ENCODE data around the gene MROH7. TPM values are rescaled to one million over a fixed set of nuclear protein-coding genes. Genes with fewer than 3 reads are reported as not detected.

The MROH7 gene
- polyA plus RNA-seq, 3 donors, result 1.1 TPM; not detected in 2

DNA sequence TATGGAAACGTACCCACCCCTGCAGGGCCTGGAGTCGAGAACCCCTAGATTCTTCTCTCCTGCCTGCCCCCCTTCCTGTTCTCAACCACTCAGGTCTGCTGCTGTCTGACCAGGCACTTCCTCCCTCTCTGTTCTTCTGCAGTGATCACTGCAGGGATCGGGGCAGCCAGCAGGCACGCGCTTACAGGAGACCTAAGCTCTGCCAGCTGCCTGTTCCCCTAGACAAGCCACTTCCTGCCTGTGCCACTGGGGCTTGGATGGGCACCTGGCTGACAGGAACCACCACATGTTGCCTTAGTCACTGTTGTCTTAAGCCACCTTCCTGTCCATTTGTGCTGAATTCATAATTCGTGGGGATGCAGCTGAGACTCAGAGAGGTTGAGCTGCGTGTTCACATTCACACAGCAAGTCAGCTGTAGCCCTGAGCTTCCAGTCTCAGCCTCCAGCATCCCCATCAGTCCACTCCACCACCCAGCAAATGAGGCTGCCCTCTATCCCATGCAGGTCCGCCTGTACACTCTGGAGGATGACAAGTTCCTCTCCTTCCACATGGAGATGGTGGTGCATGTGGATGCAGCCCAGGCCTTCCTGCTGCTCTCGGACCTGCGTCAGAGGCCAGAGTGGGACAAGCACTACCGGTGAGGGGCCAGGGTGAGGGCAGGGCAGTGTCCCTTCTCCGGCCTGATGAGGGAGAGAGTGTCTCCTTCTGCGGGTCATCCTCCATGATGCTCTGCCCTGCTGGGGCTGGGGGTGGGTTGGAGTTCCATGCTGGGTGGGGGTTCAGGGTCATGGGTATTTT, 36.8 kb upstream of the MROH7 start:
- Histone ChIP-seq H3K9me3 (replicated peaks in 1 of 2; ENCODE audit: control insufficient read depth in 1 of 2, insufficient read depth in 1 of 2, low read length in 2 of 2) (no peaks in the 10 kb centered on the region), H3K4me1 (ENCODE audit: control insufficient read depth in 1 of 2, insufficient read depth in 2 of 2, low read length in 2 of 2) (no peaks in the 10 kb centered on the region), H3K4me2 (replicated peaks; ENCODE audit: extremely low read depth, low read length, poor library complexity, severe bottlenecking) (no peak overlapping the region), H2AFZ (ENCODE audit: insufficient read depth, low read depth, low read length, poor library complexity, severe bottlenecking) (no peak overlapping the region), H3K27ac (ENCODE audit: low read depth in 1 of 2, low read length in 2 of 2) (no peak overlapping the region), H3K4me3 (replicated peaks in 1 of 3; ENCODE audit: low read depth in 2 of 3, low read length in 3 of 3) (no peak overlapping the region), H3K79me2 (ENCODE audit: insufficient read depth, low read length) (no peaks in the 10 kb centered on the region), H3K36me3 (replicated peaks in 1 of 2; ENCODE audit: control insufficient read depth in 1 of 2, insufficient read depth in 2 of 2, low read length in 2 of 2) (peaks cover 0 to 2% of the 10 kb centered on the region in 2 donors), H3K9ac (ENCODE audit: insufficient read depth, low read length, poor library complexity, severe bottlenecking) (no peak overlapping the region), H3K27me3 (ENCODE audit: control insufficient read depth in 2 of 2, insufficient read depth in 2 of 2, low read length in 2 of 2) (no peaks in the 10 kb centered on the region), H4K20me1 (ENCODE audit: insufficient read depth, low read length) (no peaks in the 10 kb centered on the region)
- DNase-seq, result no peak
- intact Hi-C loops (cut with micrococcal nuclease), result no loop called here
- peaks cover 2% of the 10 kb centered on the region for H3K4me1 Mint-ChIP-seq
- H3K27me3 Mint-ChIP-seq (ENCODE audit: low read depth in 3 of 3), result no peaks in the 10 kb centered on the region
- 44% methylated on average over 11 of the region's 13 CpGs for WGBS (ENCODE audit: insufficient coverage)
- no peak overlapping the region for H3K4me3 Mint-ChIP-seq
- TF ChIP-seq, protein P1, sequence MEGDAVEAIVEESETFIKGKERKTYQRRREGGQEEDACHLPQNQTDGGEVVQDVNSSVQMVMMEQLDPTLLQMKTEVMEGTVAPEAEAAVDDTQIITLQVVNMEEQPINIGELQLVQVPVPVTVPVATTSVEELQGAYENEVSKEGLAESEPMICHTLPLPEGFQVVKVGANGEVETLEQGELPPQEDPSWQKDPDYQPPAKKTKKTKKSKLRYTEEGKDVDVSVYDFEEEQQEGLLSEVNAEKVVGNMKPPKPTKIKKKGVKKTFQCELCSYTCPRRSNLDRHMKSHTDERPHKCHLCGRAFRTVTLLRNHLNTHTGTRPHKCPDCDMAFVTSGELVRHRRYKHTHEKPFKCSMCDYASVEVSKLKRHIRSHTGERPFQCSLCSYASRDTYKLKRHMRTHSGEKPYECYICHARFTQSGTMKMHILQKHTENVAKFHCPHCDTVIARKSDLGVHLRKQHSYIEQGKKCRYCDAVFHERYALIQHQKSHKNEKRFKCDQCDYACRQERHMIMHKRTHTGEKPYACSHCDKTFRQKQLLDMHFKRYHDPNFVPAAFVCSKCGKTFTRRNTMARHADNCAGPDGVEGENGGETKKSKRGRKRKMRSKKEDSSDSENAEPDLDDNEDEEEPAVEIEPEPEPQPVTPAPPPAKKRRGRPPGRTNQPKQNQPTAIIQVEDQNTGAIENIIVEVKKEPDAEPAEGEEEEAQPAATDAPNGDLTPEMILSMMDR (IDR thresholded peaks at IDR 0.05), result no peak
- peak overlapping the region in 2 of 7 donors; percentile 4 to 61 for H3K27ac Mint-ChIP-seq
- no peaks in the 10 kb centered on the region for H3K9me3 Mint-ChIP-seq
- peaks cover 7 to 29% of the 10 kb centered on the region in 2 donors for H3K36me3 Mint-ChIP-seq

DNA sequence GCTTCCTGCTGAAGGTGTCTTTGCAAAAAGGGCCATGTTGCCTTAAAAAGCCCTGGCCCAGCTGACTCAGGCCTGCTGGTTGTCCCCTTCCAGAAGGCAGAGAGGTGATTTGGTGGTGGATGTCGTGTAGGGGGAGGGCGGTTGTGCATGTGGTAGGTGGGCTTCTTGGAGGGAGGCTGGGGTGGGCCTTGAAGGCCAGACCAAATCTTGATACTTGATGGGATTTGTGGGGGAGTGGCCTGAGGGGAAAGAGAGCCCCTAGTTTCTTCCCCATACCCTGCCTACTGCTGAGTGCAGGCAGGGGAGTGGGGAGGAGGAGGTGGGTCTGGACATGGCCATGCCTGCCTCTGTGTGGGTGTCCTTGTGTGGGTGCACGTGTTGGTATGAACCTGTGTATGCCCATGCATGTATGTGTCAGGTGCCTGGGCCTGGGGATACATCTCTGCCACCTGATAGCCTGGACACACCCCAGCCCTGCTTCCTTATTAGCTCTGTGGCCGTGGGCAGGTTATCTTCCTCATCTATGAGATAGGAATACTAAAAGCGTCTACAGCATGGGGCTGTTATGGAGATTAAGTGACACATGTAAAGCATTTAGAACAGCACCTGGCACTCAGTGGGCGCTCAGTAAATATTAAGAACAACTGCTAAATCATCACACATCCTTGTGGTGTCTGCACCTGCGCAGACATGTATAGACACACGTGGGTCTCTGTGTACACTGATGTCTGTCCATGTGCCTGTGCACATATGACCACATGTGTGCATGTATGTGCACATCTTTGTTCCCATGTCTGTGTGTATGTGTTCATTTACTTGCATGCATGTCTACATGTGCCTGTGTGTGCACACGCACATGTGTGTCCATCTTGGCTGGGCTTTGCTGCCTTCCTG, 35.2 kb upstream of the MROH7 start:
- no peak for DNase-seq
- no peaks in the 10 kb centered on the region for H3K27me3 Mint-ChIP-seq (ENCODE audit: low read depth in 3 of 3)
- H3K36me3 Mint-ChIP-seq, result peaks cover 3 to 23% of the 10 kb centered on the region in 2 donors
- no peaks in the 10 kb centered on the region for H3K9me3 Mint-ChIP-seq
- H3K27ac ChIP-seq (ENCODE audit: low read depth in 1 of 2, low read length in 2 of 2), result no peak overlapping the region
- no peak overlapping the region for H3K4me3 Mint-ChIP-seq
- H3K4me2 ChIP-seq (replicated peaks; ENCODE audit: extremely low read depth, low read length, poor library complexity, severe bottlenecking), result no peak overlapping the region
- H3K9ac ChIP-seq (ENCODE audit: insufficient read depth, low read length, poor library complexity, severe bottlenecking), result no peak overlapping the region
- H3K4me3 ChIP-seq (replicated peaks in 1 of 3; ENCODE audit: low read depth in 2 of 3, low read length in 3 of 3), result no peak overlapping the region
- H4K20me1 ChIP-seq (ENCODE audit: insufficient read depth, low read length), result no peaks in the 10 kb centered on the region
- peak overlapping the region in 1 of 7 donors; percentile 77 for H3K27ac Mint-ChIP-seq
- H3K36me3 ChIP-seq (replicated peaks in 1 of 2; ENCODE audit: control insufficient read depth in 1 of 2, insufficient read depth in 2 of 2, low read length in 2 of 2), result peaks cover 0 to 2% of the 10 kb centered on the region in 2 donors
- TF ChIP-seq, protein P1 (IDR thresholded peaks at IDR 0.05), result no peak
- peaks cover 2% of the 10 kb centered on the region for H3K4me1 Mint-ChIP-seq
- intact Hi-C loops (cut with micrococcal nuclease), result no loop called here
- 95% methylated on average over 4 of the region's 9 CpGs for WGBS (ENCODE audit: insufficient coverage)
- no peaks in the 10 kb centered on the region for H3K79me2 ChIP-seq (ENCODE audit: insufficient read depth, low read length)
- no peaks in the 10 kb centered on the region for H3K4me1 ChIP-seq (ENCODE audit: control insufficient read depth in 1 of 2, insufficient read depth in 2 of 2, low read length in 2 of 2)
- no peaks in the 10 kb centered on the region for H3K9me3 ChIP-seq (replicated peaks in 1 of 2; ENCODE audit: control insufficient read depth in 1 of 2, insufficient read depth in 1 of 2, low read length in 2 of 2)
- no peaks in the 10 kb centered on the region for H3K27me3 ChIP-seq (ENCODE audit: control insufficient read depth in 2 of 2, insufficient read depth in 2 of 2, low read length in 2 of 2)
- H2AFZ ChIP-seq (ENCODE audit: insufficient read depth, low read depth, low read length, poor library complexity, severe bottlenecking), result no peak overlapping the region
